ENCODE results near the gene COL21A1.

DNA sequence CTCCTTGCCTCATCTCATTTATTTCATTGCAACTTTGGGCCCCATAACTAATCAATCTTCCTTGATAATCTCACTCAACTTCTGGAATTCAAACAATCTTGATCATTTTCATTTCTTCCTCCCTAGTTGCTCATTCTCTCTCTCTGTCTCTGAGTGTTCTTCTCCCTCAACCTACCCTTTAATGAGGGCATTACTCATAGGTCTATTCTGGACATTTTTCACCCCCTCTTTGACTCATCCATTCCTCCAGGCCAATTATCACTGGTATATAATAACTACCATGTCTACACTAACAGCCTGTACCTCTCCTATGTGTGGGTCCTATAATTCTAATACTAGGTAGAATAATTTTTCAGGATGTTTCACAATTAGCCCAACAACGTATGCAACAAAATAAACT lies 78.8 kb downstream of the COL21A1 start:
- TF ChIP-seq, protein P1, sequence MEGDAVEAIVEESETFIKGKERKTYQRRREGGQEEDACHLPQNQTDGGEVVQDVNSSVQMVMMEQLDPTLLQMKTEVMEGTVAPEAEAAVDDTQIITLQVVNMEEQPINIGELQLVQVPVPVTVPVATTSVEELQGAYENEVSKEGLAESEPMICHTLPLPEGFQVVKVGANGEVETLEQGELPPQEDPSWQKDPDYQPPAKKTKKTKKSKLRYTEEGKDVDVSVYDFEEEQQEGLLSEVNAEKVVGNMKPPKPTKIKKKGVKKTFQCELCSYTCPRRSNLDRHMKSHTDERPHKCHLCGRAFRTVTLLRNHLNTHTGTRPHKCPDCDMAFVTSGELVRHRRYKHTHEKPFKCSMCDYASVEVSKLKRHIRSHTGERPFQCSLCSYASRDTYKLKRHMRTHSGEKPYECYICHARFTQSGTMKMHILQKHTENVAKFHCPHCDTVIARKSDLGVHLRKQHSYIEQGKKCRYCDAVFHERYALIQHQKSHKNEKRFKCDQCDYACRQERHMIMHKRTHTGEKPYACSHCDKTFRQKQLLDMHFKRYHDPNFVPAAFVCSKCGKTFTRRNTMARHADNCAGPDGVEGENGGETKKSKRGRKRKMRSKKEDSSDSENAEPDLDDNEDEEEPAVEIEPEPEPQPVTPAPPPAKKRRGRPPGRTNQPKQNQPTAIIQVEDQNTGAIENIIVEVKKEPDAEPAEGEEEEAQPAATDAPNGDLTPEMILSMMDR (conservative IDR thresholded peaks at IDR 0.05; ENCODE audit: low read depth, low read length): no peak
- TF ChIP-seq CEBPB (IDR thresholded peaks at IDR 0.05; ENCODE audit: low read depth, low read length): no peak
- no peak for TF ChIP-seq MXI1 (IDR thresholded peaks at IDR 0.05; ENCODE audit: borderline replicate concordance, low read depth, low read length)
- TF ChIP-seq, protein P2, sequence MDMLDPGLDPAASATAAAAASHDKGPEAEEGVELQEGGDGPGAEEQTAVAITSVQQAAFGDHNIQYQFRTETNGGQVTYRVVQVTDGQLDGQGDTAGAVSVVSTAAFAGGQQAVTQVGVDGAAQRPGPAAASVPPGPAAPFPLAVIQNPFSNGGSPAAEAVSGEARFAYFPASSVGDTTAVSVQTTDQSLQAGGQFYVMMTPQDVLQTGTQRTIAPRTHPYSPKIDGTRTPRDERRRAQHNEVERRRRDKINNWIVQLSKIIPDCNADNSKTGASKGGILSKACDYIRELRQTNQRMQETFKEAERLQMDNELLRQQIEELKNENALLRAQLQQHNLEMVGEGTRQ (IDR thresholded peaks at IDR 0.05; ENCODE audit: low read depth, low read length): no peak
- TF ChIP-seq RCOR1 (IDR thresholded peaks at IDR 0.05; ENCODE audit: insufficient replicate concordance, low read length): no peak
- TF ChIP-seq, protein P3, sequence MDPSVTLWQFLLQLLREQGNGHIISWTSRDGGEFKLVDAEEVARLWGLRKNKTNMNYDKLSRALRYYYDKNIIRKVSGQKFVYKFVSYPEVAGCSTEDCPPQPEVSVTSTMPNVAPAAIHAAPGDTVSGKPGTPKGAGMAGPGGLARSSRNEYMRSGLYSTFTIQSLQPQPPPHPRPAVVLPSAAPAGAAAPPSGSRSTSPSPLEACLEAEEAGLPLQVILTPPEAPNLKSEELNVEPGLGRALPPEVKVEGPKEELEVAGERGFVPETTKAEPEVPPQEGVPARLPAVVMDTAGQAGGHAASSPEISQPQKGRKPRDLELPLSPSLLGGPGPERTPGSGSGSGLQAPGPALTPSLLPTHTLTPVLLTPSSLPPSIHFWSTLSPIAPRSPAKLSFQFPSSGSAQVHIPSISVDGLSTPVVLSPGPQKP (IDR thresholded peaks at IDR 0.05; ENCODE audit: borderline replicate concordance, low read depth, low read length): no peak
- TF ChIP-seq RFX5 (IDR thresholded peaks at IDR 0.05; ENCODE audit: low read depth, low read length): no peak
- no peak for TF ChIP-seq POLR2A (IDR thresholded peaks at IDR 0.05; ENCODE audit: low read depth, low read length)
- no peak for TF ChIP-seq RAD21 (IDR thresholded peaks at IDR 0.05; ENCODE audit: low read length)
- no peak for TF ChIP-seq MAFK (IDR thresholded peaks at IDR 0.05; ENCODE audit: low read depth, low read length)
- no peak for TF ChIP-seq NFE2L2 (IDR thresholded peaks at IDR 0.05; ENCODE audit: low read depth, low read length)
- no peak for TF ChIP-seq MAZ (IDR thresholded peaks at IDR 0.05; ENCODE audit: borderline replicate concordance, low read depth, low read length)
- no peak for TF ChIP-seq CHD1 (IDR thresholded peaks at IDR 0.05; ENCODE audit: low read depth, low read length)
- TF ChIP-seq FOS (IDR thresholded peaks at IDR 0.05; ENCODE audit: low read depth, low read length): no peak

All from IMR-90 (cell line).